BLaER1 (cell line): ENCODE results near the gene KRTAP9-9.
"Not testable (repeated sequence)": the region's sequence is repeated elsewhere in the genome, so short reads cannot be mapped to it uniquely, and the experiment has no call there.

Experiments
- H3K27ac ChIP-seq: shearing (Covaris generic); formaldehyde crosslinking; 2 replicates; pipeline ENCODE4 v1.8.1; 2022
- H3K27me3 ChIP-seq: shearing (Covaris generic); formaldehyde crosslinking; 2 replicates; pipeline ENCODE4 v1.8.1; 2022
- H3K36me3 ChIP-seq: shearing (Covaris generic); formaldehyde crosslinking; 2 replicates; pipeline ENCODE4 v1.8.1; 2022
- H3K4me1 ChIP-seq: shearing (Covaris generic); formaldehyde crosslinking; 2 replicates; pipeline ENCODE4 v1.8.1; 2022
- H3K4me2 ChIP-seq: shearing (Covaris generic); formaldehyde crosslinking; 2 replicates; pipeline ENCODE4 v1.8.1; 2022
- H3K4me3 ChIP-seq: shearing (Covaris generic); formaldehyde crosslinking; 2 replicates; pipeline ENCODE4 v1.8.1; 2022
- H3K9ac ChIP-seq: shearing (Covaris generic); formaldehyde crosslinking; 2 replicates; pipeline ENCODE4 v1.8.1; 2022
- H3K9me3 ChIP-seq: shearing (Covaris generic); formaldehyde crosslinking; 2 replicates; pipeline ENCODE4 v1.8.1; 2022
- H4K20me1 ChIP-seq: shearing (Covaris generic); formaldehyde crosslinking; 2 replicates; pipeline ENCODE4 v1.8.1; 2022
- Cebpa-rat ChIP-seq: shearing (Covaris generic); IDR thresholded peaks from 2 replicates; pipeline ENCODE4 v1.8.1; 2022

KRTAP9-9 gene

DNA sequence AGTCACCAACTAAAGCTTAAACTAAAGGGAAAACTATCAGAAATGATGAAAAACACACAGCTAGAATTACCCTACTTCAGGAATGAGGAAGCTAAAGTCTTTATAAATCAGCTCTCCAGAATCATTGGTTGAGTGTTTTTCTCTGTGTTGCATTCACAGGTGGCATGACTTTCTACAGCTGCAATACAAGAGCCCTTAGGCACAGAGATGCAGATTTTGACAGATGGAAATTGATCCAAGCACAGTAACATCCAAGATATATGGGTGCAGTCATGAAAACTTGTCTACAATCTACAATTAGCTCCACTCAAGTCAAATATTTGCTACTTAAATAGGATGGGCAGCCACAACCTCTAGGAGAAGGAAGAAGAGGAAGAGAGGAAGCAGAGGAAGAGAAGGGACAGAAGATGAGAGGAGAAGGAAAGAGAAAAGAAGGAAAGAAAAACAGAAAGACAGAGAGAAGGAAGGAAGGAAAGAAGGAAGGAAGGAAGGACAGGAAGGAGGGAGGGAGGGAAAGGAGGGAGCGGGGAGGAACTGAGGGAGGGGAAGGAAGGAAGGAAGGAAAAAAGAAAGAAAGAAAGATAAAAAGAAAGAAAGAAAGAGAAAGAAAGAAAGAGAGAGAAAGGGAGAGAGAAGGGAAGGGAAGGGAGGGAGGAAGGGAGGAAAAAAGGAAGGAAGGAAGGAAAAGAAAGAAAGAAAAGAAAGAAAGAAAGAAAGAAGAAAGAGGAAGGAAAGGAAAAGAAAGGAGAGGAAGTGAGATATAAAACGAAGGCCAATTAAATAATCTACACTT, 8.0 kb upstream of the KRTAP9-9 start:
- not testable (repeated sequence) for H4K20me1 ChIP-seq, H3K27me3 ChIP-seq, H3K36me3 ChIP-seq, H3K27ac ChIP-seq, H3K4me2 ChIP-seq, H3K9me3 ChIP-seq, H3K4me3 ChIP-seq, H3K9ac ChIP-seq, H3K4me1 ChIP-seq

- not testable (repeated sequence) for H3K9ac ChIP-seq, H3K4me3 ChIP-seq, H4K20me1 ChIP-seq, H3K36me3 ChIP-seq, H3K4me1 ChIP-seq, H3K4me2 ChIP-seq, H3K27ac ChIP-seq, H3K27me3 ChIP-seq, H3K9me3 ChIP-seq
Measured at GRCh38 chr17:41249637-41250240, 5.4 kb upstream of the KRTAP9-9 start, which contains the start of gene KRTAP9-4. Gene KRTAP9-4 (plus strand): TSS chr17:41249687. CDS start chr17:41249721, 34 bp downstream.

GRCh38 chr17:41251261-41251660, 3.9 kb upstream of the KRTAP9-9 start:
- no peaks in the 10 kb centered on the region for H3K9me3 ChIP-seq
- H3K9ac ChIP-seq, result no peak overlapping the region
- H3K27ac ChIP-seq, result no peak overlapping the region
- no peaks in the 10 kb centered on the region for H4K20me1 ChIP-seq
- no peaks in the 10 kb centered on the region for H3K27me3 ChIP-seq
- H3K4me2 ChIP-seq, result no peak overlapping the region
- no peaks in the 10 kb centered on the region for H3K36me3 ChIP-seq
- TF ChIP-seq Cebpa-rat, result no peak
- no peaks in the 10 kb centered on the region for H3K4me1 ChIP-seq
- no peak overlapping the region for H3K4me3 ChIP-seq

DNA sequence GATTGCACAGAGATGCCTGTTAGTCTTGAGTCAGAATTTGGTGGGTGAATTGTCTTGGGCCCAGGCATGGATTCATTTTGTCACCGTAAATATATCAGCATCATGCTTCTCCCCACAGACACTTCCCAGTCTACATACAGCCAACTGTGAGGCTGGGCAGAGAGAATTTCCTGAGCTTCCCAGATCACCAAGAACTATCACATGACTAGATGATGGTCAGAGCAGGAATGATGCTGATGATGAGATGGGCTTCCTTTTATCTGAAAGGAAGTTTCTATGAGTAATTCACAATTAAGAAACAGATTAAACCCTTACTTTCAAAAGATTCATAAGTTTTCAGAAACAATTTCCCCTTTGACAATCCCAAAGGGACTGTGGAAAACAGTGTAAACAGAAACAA, 323 bp upstream of the KRTAP9-9 start:
- H3K4me1 ChIP-seq, result no peaks in the 10 kb centered on the region
- no peak overlapping the region for H3K27ac ChIP-seq
- no peak overlapping the region for H3K4me3 ChIP-seq
- no peaks in the 10 kb centered on the region for H3K9me3 ChIP-seq
- H4K20me1 ChIP-seq, result no peaks in the 10 kb centered on the region
- H3K4me2 ChIP-seq, result no peak overlapping the region
- no peak overlapping the region for H3K9ac ChIP-seq
- H3K27me3 ChIP-seq, result no peaks in the 10 kb centered on the region
- TF ChIP-seq Cebpa-rat, result no peak
- H3K36me3 ChIP-seq, result no peaks in the 10 kb centered on the region

GRCh38 chr17:41256291-41256685, 1.1 kb downstream of the KRTAP9-9 start:
- H3K9ac ChIP-seq, result no peak overlapping the region
- no peaks in the 10 kb centered on the region for H3K4me1 ChIP-seq
- H3K4me3 ChIP-seq, result no peak overlapping the region
- no peak for TF ChIP-seq Cebpa-rat
- H3K27ac ChIP-seq, result no peak overlapping the region
- no peaks in the 10 kb centered on the region for H3K27me3 ChIP-seq
- H3K4me2 ChIP-seq, result no peak overlapping the region
- no peaks in the 10 kb centered on the region for H3K9me3 ChIP-seq
- no peaks in the 10 kb centered on the region for H4K20me1 ChIP-seq
- no peaks in the 10 kb centered on the region for H3K36me3 ChIP-seq

DNA sequence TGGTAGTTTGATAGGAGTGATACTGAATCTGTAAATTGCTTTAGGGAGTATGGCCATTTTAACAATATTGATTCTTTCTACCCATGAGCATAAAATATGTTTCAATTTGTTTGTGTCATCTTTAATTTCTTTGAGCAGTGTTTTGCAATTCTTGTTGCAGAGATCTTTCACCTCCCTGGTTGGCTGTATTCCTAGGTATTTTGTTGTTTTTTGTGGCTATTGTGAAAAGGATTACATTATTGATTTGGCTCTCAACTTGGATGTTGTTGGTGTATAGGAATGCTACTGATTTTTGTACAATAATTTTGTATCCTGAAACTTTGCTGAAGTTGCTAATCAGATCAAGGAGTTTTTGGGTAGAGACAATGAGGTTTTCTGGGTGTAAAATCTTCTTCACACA, 3.2 kb downstream of the KRTAP9-9 start:
- no peaks in the 10 kb centered on the region for H3K36me3 ChIP-seq
- no peaks in the 10 kb centered on the region for H3K27me3 ChIP-seq
- H3K4me1 ChIP-seq, result no peaks in the 10 kb centered on the region
- no peak overlapping the region for H3K4me3 ChIP-seq
- H3K27ac ChIP-seq, result no peak overlapping the region
- H3K9ac ChIP-seq, result no peak overlapping the region
- H3K4me2 ChIP-seq, result no peak overlapping the region
- H4K20me1 ChIP-seq, result no peaks in the 10 kb centered on the region
- H3K9me3 ChIP-seq, result no peaks in the 10 kb centered on the region
- no peak for TF ChIP-seq Cebpa-rat

- H3K4me2 ChIP-seq, result no peak overlapping the region
- H3K27me3 ChIP-seq, result no peaks in the 10 kb centered on the region
- no peak overlapping the region for H3K9ac ChIP-seq
- no peaks in the 10 kb centered on the region for H3K4me1 ChIP-seq
- H3K9me3 ChIP-seq, result no peaks in the 10 kb centered on the region
- no peaks in the 10 kb centered on the region for H4K20me1 ChIP-seq
- H3K36me3 ChIP-seq, result no peaks in the 10 kb centered on the region
- no peak overlapping the region for H3K4me3 ChIP-seq
- H3K27ac ChIP-seq, result no peak overlapping the region
- no peak for TF ChIP-seq Cebpa-rat
Measured at GRCh38 chr17:41263212-41263611, 8.0 kb downstream of the KRTAP9-9 start.

DNA sequence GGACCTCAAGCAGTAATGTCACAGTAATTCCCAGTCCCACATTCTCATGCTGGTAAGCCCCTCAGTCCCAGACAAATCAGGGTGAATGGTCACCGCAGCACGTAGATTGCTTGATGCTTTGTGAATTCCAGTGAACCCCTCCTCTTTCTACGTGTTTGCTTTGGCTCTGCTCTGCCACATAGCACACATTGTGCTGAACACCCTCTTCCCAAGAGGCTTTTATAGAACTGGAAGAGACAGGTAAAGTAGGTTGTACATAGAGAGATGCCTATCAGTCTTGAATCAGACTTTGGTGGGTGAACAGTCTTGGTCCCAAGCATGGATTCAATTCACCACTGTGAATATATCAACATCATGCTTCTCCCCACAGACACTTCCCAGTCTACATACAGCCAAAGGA, 9.4 kb downstream of the KRTAP9-9 start:
- no peaks in the 10 kb centered on the region for H4K20me1 ChIP-seq
- H3K4me2 ChIP-seq, result no peak overlapping the region
- no peaks in the 10 kb centered on the region for H3K4me1 ChIP-seq

GRCh38 chr17:41265078-41265477, 9.9 kb downstream of the KRTAP9-9 start, which contains the start of gene KRTAP9-6:
Gene KRTAP9-6 (plus strand): TSS chr17:41265378. CDS start chr17:41265378, 0 bp downstream.
- Histone ChIP-seq H4K20me1 (no peaks in the 10 kb centered on the region), H3K4me1 (no peaks in the 10 kb centered on the region), H3K4me3 (no peak within 1 kb of the TSS), H3K9ac (no peak within 1 kb of the TSS), H3K27ac (no peak within 1 kb of the TSS), H3K4me2 (no peak within 1 kb of the TSS), H3K9me3 (no peaks in the 10 kb centered on the region), H3K27me3 (no peaks in the 10 kb centered on the region), H3K36me3 (no peaks in the 10 kb centered on the region)
- TF ChIP-seq Cebpa-rat, result no peak

More for the DNA sequence above, 9.4 kb downstream of the KRTAP9-9 start:
- Histone ChIP-seq H3K4me3 (no peak overlapping the region), H3K9me3 (no peaks in the 10 kb centered on the region), H3K36me3 (no peaks in the 10 kb centered on the region), H3K9ac (no peak overlapping the region), H3K27me3 (no peaks in the 10 kb centered on the region), H3K27ac (no peak overlapping the region)
- TF ChIP-seq Cebpa-rat, result no peak

DNA sequence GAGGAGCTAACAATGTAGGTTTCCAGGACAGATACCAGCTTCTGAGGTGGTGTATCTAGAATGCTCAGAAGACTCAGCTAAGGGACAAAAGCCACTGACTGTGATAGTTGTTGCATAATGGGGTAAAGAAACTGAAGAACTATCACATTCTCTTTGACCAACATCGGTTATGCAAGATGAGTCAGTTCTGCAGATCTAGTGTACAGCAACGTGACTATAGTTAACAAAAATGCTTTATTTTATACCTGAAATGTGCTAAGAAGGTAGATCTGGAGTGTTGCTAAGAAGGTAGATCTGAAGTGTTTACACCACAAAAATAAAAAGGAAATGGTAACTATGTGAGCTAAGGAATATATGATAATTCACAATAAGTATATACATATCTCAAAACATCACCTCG, 12.5 kb downstream of the KRTAP9-9 start:
- Histone ChIP-seq H3K4me3 (no peak overlapping the region), H3K9ac (no peak overlapping the region), H3K4me1 (no peaks in the 10 kb centered on the region), H3K36me3 (no peaks in the 10 kb centered on the region), H4K20me1 (no peaks in the 10 kb centered on the region), H3K4me2 (no peak overlapping the region), H3K27ac (no peak overlapping the region), H3K27me3 (no peaks in the 10 kb centered on the region), H3K9me3 (no peaks in the 10 kb centered on the region)
- no peak for TF ChIP-seq Cebpa-rat

DNA sequence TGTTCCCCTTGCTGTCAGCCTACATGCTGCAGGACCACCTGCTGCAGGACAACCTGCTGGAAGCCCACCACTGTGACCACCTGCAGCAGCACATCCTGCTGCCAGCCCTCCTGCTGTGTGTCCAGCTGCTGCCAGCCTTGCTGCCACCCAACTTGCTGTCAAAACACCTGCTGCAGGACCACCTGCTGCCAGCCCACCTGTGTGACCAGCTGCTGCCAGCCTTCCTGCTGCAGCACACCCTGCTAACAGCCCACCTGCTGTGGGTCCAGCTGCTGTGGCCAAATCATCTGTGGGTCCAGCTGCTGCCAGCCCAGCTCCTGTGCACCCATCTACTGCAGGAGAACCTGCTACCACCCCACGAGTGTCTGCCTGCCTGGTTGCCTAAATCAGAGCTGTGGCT, 16.1 kb downstream of the KRTAP9-9 start:
- H3K4me2 ChIP-seq, H3K36me3 ChIP-seq: not testable (repeated sequence)

More for the DNA sequence above, 16.1 kb downstream of the KRTAP9-9 start:
- H3K4me3 ChIP-seq, H3K9me3 ChIP-seq, H3K9ac ChIP-seq, H4K20me1 ChIP-seq, H3K4me1 ChIP-seq, H3K27ac ChIP-seq, H3K27me3 ChIP-seq: not testable (repeated sequence)
